Endothelial cell of umbilical vein (primary cell): ENCODE data around the gene DRC1. TPM values are rescaled to one million over a fixed set of nuclear protein-coding genes. Genes with fewer than 3 reads are reported as not detected.

Experiments
- BruUV-seq: library from RNA; stranded (reverse); fragments of 400-500 nt; replicated peaks from 2 replicates; lab custom pipeline; 2021; lab: Mats Ljungman, UMichigan
- CTCF ChIA-PET: fragments of 300-600, 350-600 bp; sonication (Branson Sonifier 250); formaldehyde crosslinking; loops from one replicate; lab custom pipeline; 2021; ENCODE audit warnings: antibody characterized with exemption, inconsistent platforms; lab: Charles Lee
- POLR2A ChIA-PET: fragments of 300-600, 350-600 bp; sonication (Branson Sonifier 250); formaldehyde crosslinking; loops from one replicate; lab custom pipeline; 2021; ENCODE audit warnings: antibody characterized with exemption, inconsistent platforms; lab: Charles Lee
- DNase-seq: peaks from one replicate; pipeline ENCODE4 v3.0.0-alpha.2; 2011; ENCODE audit warnings: low read depth, low spot score
- FAIRE-seq: peaks from 2 replicates; lab custom pipeline; 2011; peaks lifted over from hg19 to GRCh38; lab: Jason Lieb, UNC
- H2AFZ ChIP-seq: 2 replicates; pipeline ENCODE4 v1.6.0; 2012; ENCODE audit warnings: low read depth, low read length, control low read depth, inconsistent platforms
- H3K27ac ChIP-seq: 2 replicates; pipeline ENCODE4 v1.5.1; 2011; ENCODE audit warnings: low read depth, mild to moderate bottlenecking, control low read depth, low read length, moderate library complexity; ENCODE audit not compliant: insufficient read depth
- H3K27me3 ChIP-seq, 2 experiments: 2 replicates each; pipeline versions ENCODE4 v1.6.0 to v1.6.1; 2011; ENCODE audit warnings: low read length in 2 of 2, mixed read lengths in 1 of 2; ENCODE audit not compliant: control insufficient read depth in 2 of 2, insufficient read depth in 2 of 2
- H3K36me3 ChIP-seq, 2 experiments: 2 replicates in 1 of 2; 3 replicates in 1 of 2; pipeline ENCODE4 v1.5.1; 2011; ENCODE audit warnings: low read length in 2 of 2, mild to moderate bottlenecking in 1 of 2, moderate library complexity in 1 of 2; ENCODE audit not compliant: control insufficient read depth in 2 of 2, insufficient read depth in 2 of 2; ENCODE audit errors: extremely low read depth in 1 of 2
- H3K4me1 ChIP-seq: 3 replicates; pipeline ENCODE4 v1.5.1; 2011; ENCODE audit warnings: mild to moderate bottlenecking, low read length; ENCODE audit not compliant: control insufficient read depth, insufficient read depth; ENCODE audit errors: extremely low read depth
- H3K4me2 ChIP-seq: 2 replicates; pipeline ENCODE4 v1.6.1; 2011; ENCODE audit warnings: low read length, control low read depth, mixed read lengths; ENCODE audit not compliant: insufficient read depth
- H3K4me3 ChIP-seq, 3 experiments: fragments of 200-600 bp in 1 of 3; sonication (generic), shearing (Covaris generic) in 1 of 3; replicated peaks in 1 of 3; 2 replicates each; pipeline ENCODE4 v1.5.1; 2011 to 2016; ENCODE audit warnings: control low read depth in 3 of 3, low read length in 3 of 3, mild to moderate bottlenecking in 2 of 3, inconsistent platforms in 1 of 3, low read depth in 1 of 3, moderate library complexity in 1 of 3; ENCODE audit not compliant: insufficient read depth in 1 of 3
- H3K79me2 ChIP-seq: 2 replicates; pipeline ENCODE4 v1.6.0; 2012; ENCODE audit warnings: low read length, inconsistent platforms; ENCODE audit not compliant: control insufficient read depth, insufficient read depth
- H3K9ac ChIP-seq: replicated peaks from 2 replicates; pipeline ENCODE3; 2011; ENCODE audit warnings: low read length, control low read depth; ENCODE audit not compliant: insufficient read depth; ENCODE audit errors: extremely low read depth
- H3K9me1 ChIP-seq: replicated peaks from 3 replicates; pipeline ENCODE4 v1.6.0; 2011; ENCODE audit warnings: mild to moderate bottlenecking, low read length; ENCODE audit not compliant: control insufficient read depth, insufficient read depth; ENCODE audit errors: extremely low read depth
- H3K9me3 ChIP-seq: replicated peaks from 2 replicates; pipeline ENCODE4 v1.5.1; 2012; ENCODE audit warnings: low read length, inconsistent platforms; ENCODE audit not compliant: control insufficient read depth, insufficient read depth
- H4K20me1 ChIP-seq: replicated peaks from 2 replicates; pipeline ENCODE3; 2011; ENCODE audit warnings: mild to moderate bottlenecking, low read length; ENCODE audit not compliant: control insufficient read depth, insufficient read depth; ENCODE audit errors: extremely low read depth
- CTCF ChIP-seq, 2 donors: IDR thresholded peaks; 1 replicate in 1 of 2; 2 replicates in 1 of 2; pipeline ENCODE4 v1.5.1; 2011; ENCODE audit warnings: low read length in 2 of 2, mild to moderate bottlenecking in 2 of 2, moderate library complexity in 2 of 2, control low read depth in 1 of 2, inconsistent platforms in 1 of 2, low read depth in 1 of 2; ENCODE audit not compliant: insufficient read depth in 1 of 2; ENCODE audit errors: extremely low read depth in 1 of 2
- EZH2 ChIP-seq: IDR thresholded peaks from 2 replicates; pipeline ENCODE4 v1.6.1; 2012; ENCODE audit warnings: borderline replicate concordance, low read depth, mild to moderate bottlenecking, moderate library complexity, low read length, inconsistent platforms; ENCODE audit not compliant: severe bottlenecking
- FOS ChIP-seq: IDR thresholded peaks from 2 replicates; pipeline ENCODE4 v1.6.1; 2011; ENCODE audit warnings: mild to moderate bottlenecking, low read length, moderate library complexity, borderline replicate concordance; ENCODE audit not compliant: insufficient read depth
- GATA2 ChIP-seq: IDR thresholded peaks from 2 replicates; pipeline ENCODE4 v1.7.0; 2011; ENCODE audit warnings: low read depth, mild to moderate bottlenecking, moderate library complexity, mixed read lengths, low read length; ENCODE audit not compliant: insufficient read length, insufficient read depth
- JUN ChIP-seq: IDR thresholded peaks from 2 replicates; pipeline ENCODE4 v1.6.1; 2011; ENCODE audit warnings: borderline replicate concordance, low read depth; ENCODE audit not compliant: insufficient read length, insufficient read depth
- MAX ChIP-seq: IDR thresholded peaks from 2 replicates; pipeline ENCODE4 v1.6.1; 2011; ENCODE audit not compliant: insufficient read depth, insufficient read length
- MYC ChIP-seq: IDR thresholded peaks from one replicate; pipeline ENCODE4 v1.6.1; 2011; ENCODE audit warnings: mild to moderate bottlenecking, low read depth, low read length
- POLR2A ChIP-seq: IDR thresholded peaks from 2 replicates; pipeline ENCODE4 v1.6.1; 2012; ENCODE audit warnings: low read depth, mild to moderate bottlenecking, control low read depth, low read length
- POLR2AphosphoS5 ChIP-seq: IDR thresholded peaks from 2 replicates; pipeline ENCODE4 v1.6.1; 2012; ENCODE audit warnings: low read depth, mild to moderate bottlenecking, control low read depth, low read length, moderate library complexity; ENCODE audit not compliant: insufficient read depth
- dilution Hi-C: fragments of 300-500 bp; cut with MboI; formaldehyde crosslinking; loops from one replicate; pipeline ENCODE4 v1.15.0; 2019; ENCODE audit warnings: low sequenced_read_pairs; ENCODE audit not compliant: extremely low pct_ligation_motif_present
- intact Hi-C: fragments of 100-400 bp; cut with micrococcal nuclease; formaldehyde crosslinking; loops from one replicate; pipeline ENCODE4 v1.10.0; 2022
- polyA plus RNA-seq, 4 experiments: library from polyadenylated mRNA; depleted of rRNA in 3 of 4; stranded (reverse) in 3 of 4; unstranded in 1 of 4; fragments of >200 nt; gene quantifications; 2 replicates each; pipeline versions ENCODE4 v1.2.1 to v1.2.3, GENCODE V29; 2011 to 2012; ENCODE audit warnings: missing spikeins in 1 of 4
- total RNA-seq: library from RNA; stranded (reverse); gene quantifications from 2 replicates; pipeline ENCODE4 v1.2.3, GENCODE V29; 2021

DRC1 gene
- total and polyA plus RNA-seq, 2 donors (not counting 3 experiments of a cell fraction or from before 2014, with no cell fraction given) = 0.44 TPM; not detected in 1

- Histone ChIP-seq H3K27ac (no peak overlapping the region), H3K27me3 (peaks cover 7 to 8% of the 10 kb centered on the region in 2 experiments), H3K79me2 (no peaks in the 10 kb centered on the region), H3K9me3 (no peaks in the 10 kb centered on the region), H3K9me1 (no peaks in the 10 kb centered on the region), H3K9ac (no peak overlapping the region), H3K4me2 (no peak overlapping the region), H3K36me3 (no peaks in the 10 kb centered on the region), H3K4me3 (no peak overlapping the region), H4K20me1 (no peaks in the 10 kb centered on the region), H2AFZ (no peak overlapping the region), H3K4me1 (no peaks in the 10 kb centered on the region)
- FAIRE-seq (no peak), DNase-seq (no peak)
- BruUV-seq = no TSS peak
- intact Hi-C loops = no loop called here
- POLR2A ChIA-PET = no interaction called here
- CTCF ChIA-PET = interaction anchor here (0.7 kb wide), 1 partner anchor 18 kb away, joined by 3 read pairs; no protein-coding TSS in a partner anchor
- dilution Hi-C loops = no loop called here
- TF ChIP-seq JUN (no peak), EZH2 (no peak), POLR2AphosphoS5 (no peak), POLR2A (no peak), MAX (no peak), FOS (no peak), GATA2 (no peak), MYC (no peak), CTCF (IDR thresholded peaks at IDR 0.05; ENCODE audit: extremely low read depth in 1 of 2, insufficient read depth in 1 of 2, low read depth in 1 of 2, low read length in 2 of 2) (no peak)
Observed at GRCh38 chr2:26430826-26431225, 29.1 kb downstream of the DRC1 start.
